Measurements from ENCODE around the gene KRT32. TPM values are rescaled to one million over a fixed set of nuclear protein-coding genes. Genes with fewer than 3 reads are reported as not detected.
"Not testable (repeated sequence)": the region's sequence is repeated elsewhere in the genome, so short reads cannot be mapped to it uniquely, and the experiment has no call there.

KRT32 gene
- total RNA-seq, 1 experiment from 2014 or later = 0.42 TPM

GRCh38 chr17:41434005-41434404 is 33.2 kb downstream of the KRT32 start:
- DNase-seq (ENCODE audit: low read depth, low spot score) = no peak
- ChIA-PET POLR2A (no interaction called here), CTCF (interaction anchor here (1.2 kb wide), 1 partner anchor 16 kb away, joined by 4 read pairs; no protein-coding TSS in a partner anchor), RAD21 (ENCODE audit: low non-redundant PET in 1 of 2, low total read pairs in 2 of 2, uncharacterized antibody in 2 of 2, unreplicated experiment in 2 of 2) (no interaction called here)
- no peak overlapping the region for H3K4me2 ChIP-seq (ENCODE audit: low read length)
- H3K9me3 ChIP-seq (ENCODE audit: control insufficient read depth in 1 of 2, insufficient read depth in 1 of 2, low read depth in 1 of 2, low read length in 2 of 2) = no peaks in the 10 kb centered on the region
- intact Hi-C loops (cut with micrococcal nuclease) = no loop called here
- no peak for TF ChIP-seq EZH2 (IDR thresholded peaks at IDR 0.05)
- BruUV-seq (replicated peaks) = no TSS peak
- no peak for ATAC-seq
- H3K27ac ChIP-seq (ENCODE audit: low read depth, low read length) = no peak overlapping the region
- no peaks in the 10 kb centered on the region for H3K36me3 ChIP-seq (ENCODE audit: control insufficient read depth in 1 of 2, insufficient read depth in 2 of 2, low read length in 2 of 2)
- no peak overlapping the region for H3K4me3 ChIP-seq (replicated peaks in 1 of 2; ENCODE audit: low read depth in 1 of 2, low read length in 2 of 2)
- H3K9me2 ChIP-seq (ENCODE audit: insufficient read depth) = no peaks in the 10 kb centered on the region
- no peaks in the 10 kb centered on the region for H4K20me1 ChIP-seq (ENCODE audit: insufficient read depth)
- no peak overlapping the region for H3K9ac ChIP-seq (ENCODE audit: low read length)
- no peak overlapping the region for H2AFZ ChIP-seq (ENCODE audit: low read depth, low read length, poor library complexity, severe bottlenecking)
- peaks cover 1 to 2% of the 10 kb centered on the region in 2 experiments for H3K4me1 ChIP-seq (ENCODE audit: control insufficient read depth in 1 of 2, insufficient read depth in 2 of 2, low read length in 2 of 2)
- H3K79me2 ChIP-seq (ENCODE audit: insufficient read depth, low read length) = no peaks in the 10 kb centered on the region
- H3K27me3 ChIP-seq (ENCODE audit: insufficient read depth, low read length) = no peaks in the 10 kb centered on the region

DNA sequence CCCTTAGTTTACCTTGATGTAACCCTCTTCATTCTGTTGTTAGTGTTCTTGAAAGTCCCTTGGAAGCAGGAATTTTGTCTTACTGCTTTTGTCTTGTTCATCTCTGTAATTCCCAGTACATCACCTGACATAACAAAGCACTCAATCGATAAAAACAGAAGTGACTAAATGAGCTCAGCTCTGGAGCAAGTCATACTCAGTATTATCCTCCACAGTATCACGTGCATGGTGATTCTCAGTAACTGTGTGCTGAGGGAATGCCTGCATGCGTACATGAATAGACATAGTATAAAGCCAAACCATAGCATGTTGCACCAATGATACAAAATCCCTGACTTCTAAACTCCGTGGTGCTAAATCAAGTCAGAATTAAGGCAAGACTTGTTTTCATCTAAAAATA is 33.6 kb downstream of the KRT32 start:
- DNase-seq (ENCODE audit: low read depth, low spot score) = no peak
- ATAC-seq = no peak

DNA sequence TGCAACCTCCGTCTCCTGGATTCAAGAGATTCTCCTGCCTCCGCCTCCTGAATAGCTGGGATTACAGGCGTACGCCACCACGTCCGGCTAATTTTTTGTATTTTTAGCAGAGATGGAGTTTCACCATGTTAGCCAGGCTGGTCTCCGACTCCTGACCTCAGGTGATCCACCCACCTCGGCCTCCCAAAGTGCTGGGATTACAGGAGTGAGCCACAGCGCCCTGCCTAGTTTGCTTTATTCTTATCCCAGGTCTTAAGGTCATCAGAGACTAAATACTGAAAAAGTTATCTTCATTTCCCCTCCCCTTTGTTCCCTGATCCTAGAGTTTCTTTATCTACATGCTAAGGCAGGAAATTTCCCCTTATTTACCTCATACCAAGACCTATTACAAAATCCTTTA is 36.8 kb downstream of the KRT32 start:
- POLR2A ChIA-PET; H3K9me3 ChIP-seq (ENCODE audit: control insufficient read depth in 1 of 2, insufficient read depth in 1 of 2, low read depth in 1 of 2, low read length in 2 of 2); H3K79me2 ChIP-seq (ENCODE audit: insufficient read depth, low read length); H3K27me3 ChIP-seq (ENCODE audit: insufficient read depth, low read length); H3K9ac ChIP-seq (ENCODE audit: low read length); RAD21 ChIA-PET (ENCODE audit: low non-redundant PET in 1 of 2, low total read pairs in 2 of 2, uncharacterized antibody in 2 of 2, unreplicated experiment in 2 of 2); H3K27ac ChIP-seq (ENCODE audit: low read depth, low read length); BruUV-seq (replicated peaks); H4K20me1 ChIP-seq (ENCODE audit: insufficient read depth); H3K36me3 ChIP-seq (ENCODE audit: control insufficient read depth in 1 of 2, insufficient read depth in 2 of 2, low read length in 2 of 2); H3K4me2 ChIP-seq (ENCODE audit: low read length); H3K4me3 ChIP-seq (replicated peaks in 1 of 2; ENCODE audit: low read depth in 1 of 2, low read length in 2 of 2); intact Hi-C loops (cut with micrococcal nuclease); ATAC-seq; DNase-seq (ENCODE audit: low read depth, low spot score); H3K9me2 ChIP-seq (ENCODE audit: insufficient read depth); H2AFZ ChIP-seq (ENCODE audit: low read depth, low read length, poor library complexity, severe bottlenecking): not testable (repeated sequence)
- CTCF ChIA-PET = interaction anchor here (0.6 kb wide), 1 partner anchor 13 kb away, joined by 3 read pairs; no protein-coding TSS in a partner anchor
- peaks cover 11 to 13% of the 10 kb centered on the region in 2 experiments for H3K4me1 ChIP-seq (ENCODE audit: control insufficient read depth in 1 of 2, insufficient read depth in 2 of 2, low read length in 2 of 2)

More for the DNA sequence above, 33.6 kb downstream of the KRT32 start:
- Histone ChIP-seq H3K79me2 (ENCODE audit: insufficient read depth, low read length) (no peaks in the 10 kb centered on the region), H3K4me1 (ENCODE audit: control insufficient read depth in 1 of 2, insufficient read depth in 2 of 2, low read length in 2 of 2) (peaks cover 5 to 6% of the 10 kb centered on the region in 2 experiments), H3K9ac (ENCODE audit: low read length) (no peak overlapping the region), H3K4me3 (replicated peaks in 1 of 2; ENCODE audit: low read depth in 1 of 2, low read length in 2 of 2) (no peak overlapping the region), H3K27ac (ENCODE audit: low read depth, low read length) (no peak overlapping the region), H3K27me3 (ENCODE audit: insufficient read depth, low read length) (no peaks in the 10 kb centered on the region), H3K4me2 (ENCODE audit: low read length) (no peak overlapping the region), H2AFZ (ENCODE audit: low read depth, low read length, poor library complexity, severe bottlenecking) (no peak overlapping the region), H4K20me1 (ENCODE audit: insufficient read depth) (no peaks in the 10 kb centered on the region), H3K9me2 (ENCODE audit: insufficient read depth) (no peaks in the 10 kb centered on the region), H3K36me3 (ENCODE audit: control insufficient read depth in 1 of 2, insufficient read depth in 2 of 2, low read length in 2 of 2) (no peaks in the 10 kb centered on the region), H3K9me3 (ENCODE audit: control insufficient read depth in 1 of 2, insufficient read depth in 1 of 2, low read depth in 1 of 2, low read length in 2 of 2) (no peaks in the 10 kb centered on the region)
- POLR2A ChIA-PET = no interaction called here
- no peak for TF ChIP-seq RAD21 (IDR thresholded peaks at IDR 0.05; ENCODE audit: low read depth)
- intact Hi-C loops (cut with micrococcal nuclease) = no loop called here
- RAD21 ChIA-PET (ENCODE audit: low non-redundant PET in 1 of 2, low total read pairs in 2 of 2, uncharacterized antibody in 2 of 2, unreplicated experiment in 2 of 2) = no interaction called here
- no TSS peak for BruUV-seq (replicated peaks)
- CTCF ChIA-PET = interaction anchor here (1.2 kb wide), 1 partner anchor 16 kb away, joined by 4 read pairs; no protein-coding TSS in a partner anchor
